Chondrocyte (in vitro differentiated cells): ENCODE results near the gene ESPN. TPM values are rescaled to one million over a fixed set of nuclear protein-coding genes. Genes with fewer than 3 reads are reported as not detected.

Experiments
- DNase-seq: peaks from one replicate; pipeline ENCODE4 v3.0.0; 2021; ENCODE audit warnings: mixed read lengths, low spot score
- H3K27ac Mint-ChIP-seq: one replicate; pipeline ENCODE4 v1.8.0; 2021; ENCODE audit warnings: mild to moderate bottlenecking, moderate library complexity, mixed read lengths; ENCODE audit not compliant: unreplicated experiment
- H3K27me3 Mint-ChIP-seq: 2 replicates; pipeline ENCODE4 v1.8.0; 2021; ENCODE audit warnings: low read depth, mixed read lengths
- H3K36me3 Mint-ChIP-seq: 2 replicates; pipeline ENCODE4 v1.8.0; 2021; ENCODE audit warnings: low read depth, mixed read lengths
- H3K4me1 Mint-ChIP-seq: 2 replicates; pipeline ENCODE4 v1.8.0; 2021; ENCODE audit warnings: low read depth, mild to moderate bottlenecking, mixed read lengths
- H3K4me3 Mint-ChIP-seq: one replicate; pipeline ENCODE4 v1.8.0; 2021; ENCODE audit warnings: mild to moderate bottlenecking, moderate library complexity, mixed read lengths; ENCODE audit not compliant: unreplicated experiment
- H3K9me3 Mint-ChIP-seq: 2 replicates; pipeline ENCODE4 v1.8.0; 2021; ENCODE audit warnings: low read depth, mixed read lengths
- total RNA-seq: library from RNA; stranded (reverse); gene quantifications from 3 replicates; pipeline ENCODE4 v1.2.1, GENCODE V29; 2021
- TF ChIP-seq, protein P1 (sequence below): fragments of 200-600 bp; sonication (generic); IDR thresholded peaks from 2 replicates; pipeline ENCODE4 v1.5.0; 2021; ENCODE audit warnings: antibody characterized with exemption, mild to moderate bottlenecking, moderate library complexity

The ESPN gene
- total RNA-seq, 1 donor from 2014 or later, result 0.57 TPM

GRCh38 chr1:6507037-6507428, 82.5 kb downstream of the ESPN start:
- H3K4me1 Mint-ChIP-seq, result peaks cover 15% of the 10 kb centered on the region
- no peaks in the 10 kb centered on the region for H3K9me3 Mint-ChIP-seq
- no peak for DNase-seq
- no peaks in the 10 kb centered on the region for H3K27me3 Mint-ChIP-seq
- no peak overlapping the region for H3K27ac Mint-ChIP-seq
- no peak overlapping the region for H3K4me3 Mint-ChIP-seq
- no peaks in the 10 kb centered on the region for H3K36me3 Mint-ChIP-seq
- TF ChIP-seq, protein P1, sequence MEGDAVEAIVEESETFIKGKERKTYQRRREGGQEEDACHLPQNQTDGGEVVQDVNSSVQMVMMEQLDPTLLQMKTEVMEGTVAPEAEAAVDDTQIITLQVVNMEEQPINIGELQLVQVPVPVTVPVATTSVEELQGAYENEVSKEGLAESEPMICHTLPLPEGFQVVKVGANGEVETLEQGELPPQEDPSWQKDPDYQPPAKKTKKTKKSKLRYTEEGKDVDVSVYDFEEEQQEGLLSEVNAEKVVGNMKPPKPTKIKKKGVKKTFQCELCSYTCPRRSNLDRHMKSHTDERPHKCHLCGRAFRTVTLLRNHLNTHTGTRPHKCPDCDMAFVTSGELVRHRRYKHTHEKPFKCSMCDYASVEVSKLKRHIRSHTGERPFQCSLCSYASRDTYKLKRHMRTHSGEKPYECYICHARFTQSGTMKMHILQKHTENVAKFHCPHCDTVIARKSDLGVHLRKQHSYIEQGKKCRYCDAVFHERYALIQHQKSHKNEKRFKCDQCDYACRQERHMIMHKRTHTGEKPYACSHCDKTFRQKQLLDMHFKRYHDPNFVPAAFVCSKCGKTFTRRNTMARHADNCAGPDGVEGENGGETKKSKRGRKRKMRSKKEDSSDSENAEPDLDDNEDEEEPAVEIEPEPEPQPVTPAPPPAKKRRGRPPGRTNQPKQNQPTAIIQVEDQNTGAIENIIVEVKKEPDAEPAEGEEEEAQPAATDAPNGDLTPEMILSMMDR, result no peak

DNA sequence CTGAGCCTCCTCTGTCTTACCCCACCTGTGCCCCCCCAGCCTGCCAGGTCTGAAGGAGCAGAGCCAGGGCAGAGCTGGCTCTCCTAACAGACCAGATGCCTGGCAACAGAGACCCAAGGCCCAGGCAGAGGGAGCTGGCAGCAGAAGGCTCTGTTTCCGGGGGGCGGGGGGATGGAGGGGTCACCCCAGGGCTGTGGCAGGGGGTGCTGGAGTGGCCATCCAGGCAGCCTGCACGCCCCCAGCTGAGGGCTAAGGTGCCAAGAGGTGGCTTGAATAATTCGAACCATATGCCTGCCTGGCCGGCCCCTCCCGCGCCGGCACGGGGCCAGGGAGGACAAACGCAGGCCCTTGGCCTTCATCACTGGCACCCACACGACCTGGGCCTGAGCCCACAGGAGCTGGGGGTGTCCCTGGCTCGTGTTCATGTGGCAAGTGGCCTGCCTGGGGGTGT, 82.9 kb downstream of the ESPN start:
- H3K9me3 Mint-ChIP-seq, result no peaks in the 10 kb centered on the region
- no peak overlapping the region for H3K4me3 Mint-ChIP-seq
- no peak overlapping the region for H3K27ac Mint-ChIP-seq

GRCh38 chr1:6508154-6508815, 83.7 kb downstream of the ESPN start:
- no peaks in the 10 kb centered on the region for H3K27me3 Mint-ChIP-seq
- no peak for DNase-seq
- H3K36me3 Mint-ChIP-seq, result no peaks in the 10 kb centered on the region
- H3K27ac Mint-ChIP-seq, result no peak overlapping the region
- H3K4me1 Mint-ChIP-seq, result peaks cover 18% of the 10 kb centered on the region
- TF ChIP-seq, protein P1, result no peak
- H3K4me3 Mint-ChIP-seq, result no peak overlapping the region
- H3K9me3 Mint-ChIP-seq, result no peaks in the 10 kb centered on the region

More for the DNA sequence above, 82.9 kb downstream of the ESPN start:
- DNase-seq, result no peak
- no peaks in the 10 kb centered on the region for H3K27me3 Mint-ChIP-seq
- peaks cover 13% of the 10 kb centered on the region for H3K4me1 Mint-ChIP-seq
- H3K36me3 Mint-ChIP-seq, result no peaks in the 10 kb centered on the region
- TF ChIP-seq, protein P1, result no peak

DNA sequence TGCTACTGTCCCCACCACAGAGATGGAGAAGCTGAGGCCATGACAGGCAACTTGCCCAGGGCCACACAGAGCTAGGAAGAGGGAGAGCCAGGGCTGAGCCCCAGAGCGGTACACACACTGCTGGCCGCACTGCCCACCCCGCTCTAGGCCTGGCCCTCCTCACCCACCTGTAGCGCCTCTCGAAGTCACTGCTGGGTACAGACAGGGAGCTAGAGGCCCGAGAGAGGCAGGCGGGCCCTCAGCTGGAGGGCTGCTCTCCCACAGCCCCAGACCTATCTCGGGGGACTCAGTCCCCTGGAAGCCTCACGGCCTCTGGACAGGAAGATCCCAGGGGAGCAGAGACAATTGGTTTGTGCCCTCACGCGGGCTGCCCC, 84.2 kb downstream of the ESPN start:
- no peaks in the 10 kb centered on the region for H3K36me3 Mint-ChIP-seq
- peaks cover 23% of the 10 kb centered on the region for H3K4me1 Mint-ChIP-seq
- TF ChIP-seq, protein P1, result no peak
- no peak for DNase-seq
- H3K9me3 Mint-ChIP-seq, result no peaks in the 10 kb centered on the region
- no peak overlapping the region for H3K4me3 Mint-ChIP-seq
- no peaks in the 10 kb centered on the region for H3K27me3 Mint-ChIP-seq
- H3K27ac Mint-ChIP-seq, result no peak overlapping the region

DNA sequence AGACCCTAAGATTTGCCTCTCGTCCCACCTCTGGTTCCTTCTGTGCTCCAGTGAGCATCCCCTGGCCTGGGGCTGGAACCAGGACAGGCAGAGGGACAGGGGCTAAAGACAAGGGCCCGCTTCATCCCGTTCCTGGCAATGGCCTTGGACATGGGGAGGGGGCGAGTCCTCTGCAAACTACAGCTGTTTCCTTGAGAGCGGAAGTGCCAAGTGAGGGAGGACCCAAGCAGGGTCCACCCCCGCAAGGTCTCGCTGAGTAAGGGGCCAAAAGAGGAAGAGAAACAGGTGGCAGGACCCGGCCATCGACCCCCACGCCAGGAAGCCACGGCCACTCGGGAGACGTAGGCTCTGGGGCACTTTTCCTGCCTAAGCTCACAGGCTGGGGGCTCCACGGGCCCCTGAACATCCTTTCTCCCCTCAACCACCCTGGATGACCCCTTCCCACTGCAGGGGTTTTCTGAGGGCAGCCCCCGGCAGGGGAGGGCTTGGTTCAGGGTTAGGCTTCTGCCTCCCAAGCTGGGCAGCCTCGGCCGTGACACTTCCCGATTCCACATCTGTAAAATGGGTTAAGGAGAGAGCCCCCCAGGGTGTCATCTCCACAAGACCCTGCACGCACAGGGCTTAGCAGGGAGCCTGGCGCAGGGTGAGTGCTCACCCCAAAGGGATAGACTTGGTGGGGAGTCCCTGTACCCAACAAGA, 84.8 kb downstream of the ESPN start:
- TF ChIP-seq, protein P1, result no peak
- no peaks in the 10 kb centered on the region for H3K9me3 Mint-ChIP-seq
- H3K27me3 Mint-ChIP-seq, result no peaks in the 10 kb centered on the region
- H3K4me1 Mint-ChIP-seq, result peaks cover 27% of the 10 kb centered on the region
- no peak for DNase-seq
- no peaks in the 10 kb centered on the region for H3K36me3 Mint-ChIP-seq
- H3K4me3 Mint-ChIP-seq, result no peak overlapping the region
- no peak overlapping the region for H3K27ac Mint-ChIP-seq
